IMR-90 (cell line): ENCODE measurements around the gene TMPRSS7. TPM values are rescaled to one million over a fixed set of nuclear protein-coding genes. Genes with fewer than 3 reads are reported as not detected.
A peak's percentile ranks its signal among the peaks of the same experiment; 100 is the strongest.

Source experiments
- ATAC-seq: fragments of 200-7000 bp; cut with Tn5 transposase; 2 replicates; pipeline ENCODE4 v1.9.1; 2020; ENCODE audit warnings: low read depth, mild to moderate bottlenecking, moderate library complexity
- BruUV-seq: library from RNA; stranded (reverse); fragments of 400-500 nt; replicated peaks from 2 replicates; lab custom pipeline; 2021; lab: Mats Ljungman, UMichigan
- CTCF ChIA-PET: fragments of 300-600 bp; formaldehyde crosslinking; extraction: SDS; loops from one replicate; lab custom pipeline; 2021; ENCODE audit warnings: antibody characterized with exemption; lab: Yijun Ruan, JAX
- POLR2A ChIA-PET: fragments of 300-600 bp; sonication (Branson Sonifier 250); formaldehyde crosslinking; loops from one replicate; lab custom pipeline; 2022; ENCODE audit warnings: antibody characterized with exemption; ENCODE audit not compliant: unreplicated experiment; lab: Charles Lee
- DNase-seq: peaks from one replicate; pipeline ENCODE4 v3.0.0; 2013
- H2AFZ ChIP-seq: replicated peaks from 2 replicates; pipeline ENCODE3; 2013; ENCODE audit warnings: low read length, mild to moderate bottlenecking; ENCODE audit not compliant: poor library complexity
- H2AK5ac ChIP-seq: 2 replicates; pipeline ENCODE4 v1.6.1; 2013; ENCODE audit warnings: low read depth, low read length, inconsistent platforms
- H2AK9ac ChIP-seq: replicated peaks from 2 replicates; pipeline ENCODE3; 2013; ENCODE audit warnings: mild to moderate bottlenecking, low read depth, low read length, moderate library complexity; ENCODE audit not compliant: poor library complexity
- H2BK120ac ChIP-seq: 2 replicates; pipeline ENCODE4 v1.6.1; 2013; ENCODE audit warnings: low read depth, low read length, inconsistent platforms
- H2BK15ac ChIP-seq: 3 replicates; pipeline ENCODE4 v1.6.1; 2013; ENCODE audit warnings: low read depth, low read length, inconsistent platforms
- H2BK20ac ChIP-seq: 2 replicates; pipeline ENCODE4 v1.6.1; 2013; ENCODE audit warnings: low read depth, mild to moderate bottlenecking, inconsistent platforms, low read length, moderate library complexity
- H2BK5ac ChIP-seq: 2 replicates; pipeline ENCODE4 v1.6.1; 2013; ENCODE audit warnings: mild to moderate bottlenecking, low read depth, low read length, inconsistent platforms; ENCODE audit not compliant: poor library complexity, severe bottlenecking
- H3K14ac ChIP-seq: replicated peaks from 2 replicates; pipeline ENCODE4 v1.6.1; 2013; ENCODE audit warnings: low read depth, low read length, inconsistent platforms
- H3K18ac ChIP-seq: 2 replicates; pipeline ENCODE4 v1.6.1; 2013; ENCODE audit warnings: low read depth, low read length, control low read depth
- H3K23ac ChIP-seq: 2 replicates; pipeline ENCODE4 v1.6.1; 2013; ENCODE audit warnings: low read depth, low read length, inconsistent platforms
- H3K27ac ChIP-seq: 2 replicates; pipeline ENCODE4 v1.5.1; 2013; ENCODE audit warnings: mild to moderate bottlenecking, control low read depth, low read length; ENCODE audit not compliant: insufficient read depth
- H3K27me3 ChIP-seq: 2 replicates; pipeline ENCODE4 v1.6.1; 2013; ENCODE audit warnings: low read length; ENCODE audit not compliant: control insufficient read depth, insufficient read depth
- H3K36me3 ChIP-seq: 2 replicates; pipeline ENCODE4 v1.6.1; 2013; ENCODE audit warnings: low read length, mixed read lengths; ENCODE audit not compliant: control insufficient read depth, insufficient read depth
- H3K4ac ChIP-seq: 2 replicates; pipeline ENCODE4 v1.6.1; 2013; ENCODE audit warnings: low read depth, low read length, inconsistent platforms
- H3K4me1 ChIP-seq: 2 replicates; pipeline ENCODE4 v1.6.1; 2013; ENCODE audit warnings: low read length, mixed read lengths; ENCODE audit not compliant: control insufficient read depth, insufficient read depth
- H3K4me2 ChIP-seq: 2 replicates; pipeline ENCODE4 v1.6.1; 2013; ENCODE audit warnings: low read depth, mild to moderate bottlenecking, control low read depth, low read length, moderate library complexity
- H3K4me3 ChIP-seq: 2 replicates; pipeline ENCODE4 v1.5.1; 2013; ENCODE audit warnings: low read depth, mild to moderate bottlenecking, control low read depth, low read length, moderate library complexity; ENCODE audit not compliant: insufficient read depth
- H3K56ac ChIP-seq: 2 replicates; pipeline ENCODE4 v1.6.1; 2013; ENCODE audit warnings: low read length, inconsistent platforms; ENCODE audit not compliant: insufficient read depth; ENCODE audit errors: extremely low read depth
- H3K79me1 ChIP-seq, 2 experiments: 2 replicates each; pipeline ENCODE4 v1.6.1; 2013; ENCODE audit warnings: low read length in 2 of 2, inconsistent platforms in 1 of 2, low read depth in 1 of 2
- H3K9ac ChIP-seq: 2 replicates; pipeline ENCODE4 v1.6.1; 2013; ENCODE audit warnings: low read depth, low read length, control low read depth
- H3K9me1 ChIP-seq: 2 replicates; pipeline ENCODE4 v1.6.1; 2013; ENCODE audit warnings: low read length, inconsistent platforms; ENCODE audit not compliant: insufficient read depth
- H3K9me3 ChIP-seq: 2 replicates; pipeline ENCODE4 v1.6.1; 2013; ENCODE audit warnings: low read length; ENCODE audit not compliant: control insufficient read depth, insufficient read depth
- H4K20me1 ChIP-seq: 2 replicates; pipeline ENCODE4 v1.6.1; 2013; ENCODE audit warnings: low read length, inconsistent platforms; ENCODE audit not compliant: insufficient read depth
- H4K5ac ChIP-seq: 2 replicates; pipeline ENCODE4 v1.6.1; 2013; ENCODE audit warnings: mild to moderate bottlenecking, low read depth, low read length, control low read depth
- H4K8ac ChIP-seq, 2 experiments: 2 replicates each; pipeline ENCODE4 v1.6.1; 2013; ENCODE audit warnings: low read depth in 2 of 2, low read length in 2 of 2, control low read depth in 1 of 2, inconsistent platforms in 1 of 2
- H4K91ac ChIP-seq: 2 replicates; pipeline ENCODE4 v1.6.1; 2013; ENCODE audit warnings: low read depth, low read length, inconsistent platforms; ENCODE audit not compliant: insufficient read depth
- CEBPB ChIP-seq: IDR thresholded peaks from 2 replicates; pipeline ENCODE4 v1.6.1; 2012; ENCODE audit warnings: low read depth, low read length, improper control_type of control experiment
- MXI1 ChIP-seq: IDR thresholded peaks from 2 replicates; pipeline ENCODE4 v1.6.1; 2012; ENCODE audit warnings: low read depth, mild to moderate bottlenecking, low read length, moderate library complexity, borderline replicate concordance
- NFE2L2 ChIP-seq: fragments of 150-350 bp; IDR thresholded peaks from 2 replicates; pipeline ENCODE4 v1.6.1; 2016; ENCODE audit warnings: low read depth, mild to moderate bottlenecking, low read length
- WGBS, 2 experiments: methylation state at CpG; one replicate each; pipeline versions ENCODE4 v1.1.5 to v1.1.7; 2013; ENCODE audit warnings: missing lambda C conversion rate in 2 of 2; ENCODE audit not compliant: insufficient read length in 1 of 2; ENCODE audit errors: extremely low coverage in 2 of 2; 5-methylcytosine and 5-hydroxymethylcytosine counted together
- dilution Hi-C: fragments of 300-500 bp; cut with HindIII; formaldehyde crosslinking; loops from one replicate; pipeline ENCODE4 v1.14.3; 2018; ENCODE audit warnings: low sequenced_read_pairs; ENCODE audit not compliant: unreplicated experiment
- in situ Hi-C: fragments of 300-500 bp; cut with MboI; formaldehyde crosslinking; loops from 3 replicates; pipeline ENCODE4 v1.14.3; 2019; ENCODE audit warnings: low sequenced_read_pairs, inconsistent platforms, mixed read lengths
- intact Hi-C: fragments of 100-400 bp; cut with micrococcal nuclease; formaldehyde crosslinking; loops from 2 replicates; pipeline ENCODE4 v1.10.0; 2022
- polyA plus RNA-seq, 3 experiments: library from polyadenylated mRNA; depleted of rRNA; stranded (reverse); fragments of >200 nt; gene quantifications; 2 replicates each; pipeline ENCODE4 v1.2.3, GENCODE V29; 2012; ENCODE audit warnings: low replicate concordance in 1 of 3
- total RNA-seq: library from RNA; depleted of rRNA; stranded (reverse); fragments of >200 nt; gene quantifications from 2 replicates; pipeline ENCODE4 v1.2.3, GENCODE V29; 2012

Gene TMPRSS7
- total and polyA plus RNA-seq, 2 of the 4 experiments (the other 2 are of a cell fraction) = 0.07 TPM; not detected in 1

GRCh38 chr3:112087746-112088145, 53.2 kb downstream of the TMPRSS7 start:
- CTCF ChIA-PET = interaction anchor here (1.6 to 1.9 kb wide), 2 partner anchors 9 to 24 kb away, joined by 4 read pairs; no protein-coding TSS in a partner anchor
- no peak for DNase-seq
- H3K4me2 ChIP-seq = peak overlapping the region; percentile 97; the same call in 1 of the 2 replicates

More at GRCh38 chr3:112087746-112088145, 53.2 kb downstream of the TMPRSS7 start:
- no peaks in the 10 kb centered on the region for H4K20me1 ChIP-seq
- H3K27me3 ChIP-seq = no peaks in the 10 kb centered on the region
- H2AFZ ChIP-seq = no peak overlapping the region
- no CpG with 5 or more reads among the region's 5 CpGs for WGBS, 2 experiments
- H3K9me1 ChIP-seq = peaks cover 13% of the 10 kb centered on the region
- H3K79me1 ChIP-seq = peaks cover 16 to 44% of the 10 kb centered on the region in 2 experiments; a peak in 3 of 4 replicates
- no peak overlapping the region for H4K91ac ChIP-seq
- in situ Hi-C loops (no loop called here), intact Hi-C loops (no loop called here), dilution Hi-C loops (no loop called here)
- H2AK5ac ChIP-seq = peak overlapping the region; percentile 9; the same call in 1 of the 2 replicates
- H2BK20ac ChIP-seq = no peak overlapping the region
- H3K36me3 ChIP-seq = no peaks in the 10 kb centered on the region
- H3K9ac ChIP-seq = no peak overlapping the region
- no peak overlapping the region for H3K18ac ChIP-seq
- no peak overlapping the region for H4K5ac ChIP-seq
- no peak overlapping the region; the same call in 1 of the 2 replicates for H3K4ac ChIP-seq
- no peak overlapping the region; a peak in 2 of 4 replicates for H4K8ac ChIP-seq
- H3K4me3 ChIP-seq = no peak overlapping the region
- ATAC-seq = no peak
- H3K14ac ChIP-seq = peak overlapping the region; percentile 27; the same call in 1 of the 2 replicates
- H2BK15ac ChIP-seq = no peak overlapping the region
- no peak overlapping the region for H2AK9ac ChIP-seq
- no TSS peak for BruUV-seq
- no peak overlapping the region for H3K27ac ChIP-seq
- POLR2A ChIA-PET = interaction anchor here (0.9 kb wide), 1 partner anchor 44 kb away, joined by 3 read pairs; no protein-coding TSS in a partner anchor
- H3K23ac ChIP-seq = peak overlapping the region; percentile 19
- TF ChIP-seq CEBPB = no peak
- no peak for TF ChIP-seq MXI1
- no peak for TF ChIP-seq NFE2L2
- H3K56ac ChIP-seq = no peak overlapping the region
- no peak overlapping the region for H2BK5ac ChIP-seq
- no peaks in the 10 kb centered on the region for H3K9me3 ChIP-seq
- peaks cover 7% of the 10 kb centered on the region for H3K4me1 ChIP-seq
- no peak overlapping the region for H2BK120ac ChIP-seq
